HepG2 (cell line): Measurements from ENCODE around the gene UBXN1. TPM values are rescaled to one million over a fixed set of nuclear protein-coding genes. Genes with fewer than 3 reads are reported as not detected.

Experiments used
- EP300 ChIP-seq, 3 experiments: sonication (generic) in 1 of 3; formaldehyde crosslinking in 1 of 3; IDR thresholded peaks; 2 replicates each; pipeline versions ENCODE4 v1.5.1 to v1.6.1; 2011 to 2020; ENCODE audit warnings: low read depth in 2 of 3, low read length in 2 of 3, borderline replicate concordance in 1 of 3, improper control_type of control experiment in 1 of 3, mild to moderate bottlenecking in 1 of 3, missing genetic modification reagents in 1 of 3, moderate library complexity in 1 of 3
- FOXA3 ChIP-seq: IDR thresholded peaks from 2 replicates; pipeline ENCODE4 v1.6.1; 2016; ENCODE audit warnings: missing genetic modification reagents, missing compliant biosample characterization
- KAT8 ChIP-seq: IDR thresholded peaks from 2 replicates; pipeline ENCODE4 v1.6.1; 2016; ENCODE audit warnings: missing genetic modification reagents, missing compliant biosample characterization
- SALL2 ChIP-seq: sonication (generic); formaldehyde crosslinking; IDR thresholded peaks from 2 replicates; pipeline ENCODE4 v1.8.1; 2023; ENCODE audit warnings: mild to moderate bottlenecking, missing genetic modification reagents, inconsistent platforms
- SIN3B ChIP-seq: fragments of 150-350 bp; IDR thresholded peaks from 2 replicates; pipeline ENCODE4 v1.6.1; 2014; ENCODE audit warnings: low read length
- SYNCRIP ChIP-seq: fragments of 200-400 bp; formaldehyde crosslinking; IDR thresholded peaks from 2 replicates; pipeline ENCODE4 v1.6.1; 2018; ENCODE audit warnings: mild to moderate bottlenecking, low read depth, low read length; ENCODE audit not compliant: insufficient read depth
- THYN1 ChIP-seq: sonication (generic); formaldehyde crosslinking; IDR thresholded peaks from 2 replicates; pipeline ENCODE4 v1.8.1; 2023; ENCODE audit warnings: low read depth, mild to moderate bottlenecking, moderate library complexity, missing genetic modification reagents, borderline replicate concordance
- ZNF703 ChIP-seq: sonication (generic); formaldehyde crosslinking; IDR thresholded peaks from 2 replicates; pipeline ENCODE4 v1.5.1; 2020; ENCODE audit warnings: missing genetic modification reagents, mild to moderate bottlenecking, moderate library complexity, borderline replicate concordance
- polyA plus RNA-seq, 8 experiments: library from polyadenylated mRNA; depleted of rRNA in 3 of 8; stranded (reverse) in 7 of 8; unstranded in 1 of 8; fragments of >200 nt; fragmentation: Illumina TruSeq in 4 of 8; extraction: Trizol in 4 of 8; gene quantifications; 2 replicates each; pipeline versions ENCODE4 v1.2.1 to v1.2.3, GENCODE V29; 2011 to 2016; ENCODE audit warnings: low read depth in 4 of 8, missing spikeins in 1 of 8, mixed read lengths in 1 of 8; ENCODE audit not compliant: insufficient read depth in 1 of 8
- total RNA-seq, 5 experiments: library from RNA; depleted of rRNA; stranded (reverse); fragments of >200 nt; fragmentation: Illumina TruSeq; extraction: Trizol; gene quantifications; 2 replicates each; pipeline ENCODE4 v1.2.3, GENCODE V29; 2016; ENCODE audit warnings: low read depth in 1 of 5
- TF ChIP-seq, protein P1 (sequence below), 2 experiments: fragments of 450-650 bp in 1 of 2; sonication (generic) in 1 of 2; formaldehyde crosslinking in 1 of 2; IDR thresholded peaks; 2 replicates each; pipeline versions ENCODE4 v1.6.1 to v1.8.0; 2016 to 2022; ENCODE audit warnings: antibody characterized with exemption in 1 of 2, mild to moderate bottlenecking in 1 of 2, missing genetic modification reagents in 1 of 2
- TF ChIP-seq, protein P2 (sequence below): sonication (generic); formaldehyde crosslinking; IDR thresholded peaks from 2 replicates; pipeline ENCODE4 v1.4.0; 2020; ENCODE audit warnings: missing genetic modification reagents, mild to moderate bottlenecking, borderline replicate concordance
- TF ChIP-seq, protein P3 (sequence below), 2 experiments: fragments of 450-650 bp in 1 of 2; sonication (generic) in 1 of 2; formaldehyde crosslinking; IDR thresholded peaks; 2 replicates each; pipeline versions ENCODE4 v1.5.0 to v1.8.0; 2020 to 2022; ENCODE audit warnings: mild to moderate bottlenecking in 1 of 2, missing genetic modification reagents in 1 of 2

Gene UBXN1
- total and polyA plus RNA-seq, 2 of the 13 experiments (the other 11 are each of a cell fraction or from before 2014, with no cell fraction given) = 47.5 to 52.4 TPM

DNA sequence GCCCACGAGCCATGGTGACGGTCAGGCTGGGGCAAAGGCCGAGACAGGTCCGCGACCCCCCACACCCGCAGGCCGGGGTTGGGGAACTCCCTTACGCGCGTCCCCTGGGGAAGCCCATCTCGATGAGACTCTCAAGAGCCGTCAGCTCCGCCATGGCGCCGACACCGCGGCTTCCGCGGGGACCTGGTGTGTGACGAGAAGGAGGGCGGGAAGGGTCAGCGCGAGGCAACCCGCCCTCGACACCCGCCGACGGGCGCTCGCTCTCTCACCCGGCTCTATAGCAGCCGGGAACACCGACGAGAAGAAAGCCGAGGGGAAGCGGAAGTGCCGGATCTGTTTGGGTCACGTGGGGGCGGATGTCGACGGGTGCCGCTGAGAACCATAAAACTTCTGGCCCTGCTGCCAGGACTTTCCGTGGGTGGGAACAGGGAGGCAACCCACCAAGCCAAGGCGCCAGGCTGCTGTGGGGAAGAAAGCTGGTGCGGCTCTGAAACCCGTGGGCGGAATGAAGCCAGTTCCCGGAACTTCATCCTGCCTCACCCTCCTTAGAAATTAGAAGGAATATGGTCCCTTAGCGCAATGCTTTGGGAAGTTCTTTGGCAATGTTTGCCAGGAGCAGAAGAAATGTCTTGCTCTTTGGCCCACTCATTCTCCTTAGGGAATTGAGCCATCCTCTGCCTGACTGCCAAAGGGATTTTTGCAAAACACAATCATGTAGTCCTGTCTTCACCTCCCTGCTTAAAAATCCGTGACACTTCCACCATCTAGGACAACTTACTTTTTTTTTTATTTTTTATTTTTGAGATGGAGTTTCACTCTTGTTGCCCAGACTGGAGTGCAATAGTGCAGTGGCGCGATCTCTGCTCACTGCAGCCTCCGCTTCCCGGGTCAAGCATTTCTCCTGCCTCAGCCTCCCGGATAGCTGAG lies at the start of gene UBXN1 (continued):
- TF ChIP-seq, protein P1, sequence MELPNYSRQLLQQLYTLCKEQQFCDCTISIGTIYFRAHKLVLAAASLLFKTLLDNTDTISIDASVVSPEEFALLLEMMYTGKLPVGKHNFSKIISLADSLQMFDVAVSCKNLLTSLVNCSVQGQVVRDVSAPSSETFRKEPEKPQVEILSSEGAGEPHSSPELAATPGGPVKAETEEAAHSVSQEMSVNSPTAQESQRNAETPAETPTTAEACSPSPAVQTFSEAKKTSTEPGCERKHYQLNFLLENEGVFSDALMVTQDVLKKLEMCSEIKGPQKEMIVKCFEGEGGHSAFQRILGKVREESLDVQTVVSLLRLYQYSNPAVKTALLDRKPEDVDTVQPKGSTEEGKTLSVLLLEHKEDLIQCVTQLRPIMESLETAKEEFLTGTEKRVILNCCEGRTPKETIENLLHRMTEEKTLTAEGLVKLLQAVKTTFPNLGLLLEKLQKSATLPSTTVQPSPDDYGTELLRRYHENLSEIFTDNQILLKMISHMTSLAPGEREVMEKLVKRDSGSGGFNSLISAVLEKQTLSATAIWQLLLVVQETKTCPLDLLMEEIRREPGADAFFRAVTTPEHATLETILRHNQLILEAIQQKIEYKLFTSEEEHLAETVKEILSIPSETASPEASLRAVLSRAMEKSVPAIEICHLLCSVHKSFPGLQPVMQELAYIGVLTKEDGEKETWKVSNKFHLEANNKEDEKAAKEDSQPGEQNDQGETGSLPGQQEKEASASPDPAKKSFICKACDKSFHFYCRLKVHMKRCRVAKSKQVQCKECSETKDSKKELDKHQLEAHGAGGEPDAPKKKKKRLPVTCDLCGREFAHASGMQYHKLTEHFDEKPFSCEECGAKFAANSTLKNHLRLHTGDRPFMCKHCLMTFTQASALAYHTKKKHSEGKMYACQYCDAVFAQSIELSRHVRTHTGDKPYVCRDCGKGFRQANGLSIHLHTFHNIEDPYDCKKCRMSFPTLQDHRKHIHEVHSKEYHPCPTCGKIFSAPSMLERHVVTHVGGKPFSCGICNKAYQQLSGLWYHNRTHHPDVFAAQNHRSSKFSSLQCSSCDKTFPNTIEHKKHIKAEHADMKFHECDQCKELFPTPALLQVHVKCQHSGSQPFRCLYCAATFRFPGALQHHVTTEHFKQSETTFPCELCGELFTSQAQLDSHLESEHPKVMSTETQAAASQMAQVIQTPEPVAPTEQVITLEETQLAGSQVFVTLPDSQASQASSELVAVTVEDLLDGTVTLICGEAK (IDR thresholded peaks at IDR 0.05) = no peak
- TF ChIP-seq, protein P1 (CRISPR knock-in tag; IDR thresholded peaks at IDR 0.05) = peak; percentile 87
- TF ChIP-seq ZNF703 (CRISPR knock-in tag) = peak; percentile 73; the same call in 1 of the 2 replicates
- TF ChIP-seq SYNCRIP = no peak
- TF ChIP-seq THYN1 = no peak
- TF ChIP-seq, protein P2, sequence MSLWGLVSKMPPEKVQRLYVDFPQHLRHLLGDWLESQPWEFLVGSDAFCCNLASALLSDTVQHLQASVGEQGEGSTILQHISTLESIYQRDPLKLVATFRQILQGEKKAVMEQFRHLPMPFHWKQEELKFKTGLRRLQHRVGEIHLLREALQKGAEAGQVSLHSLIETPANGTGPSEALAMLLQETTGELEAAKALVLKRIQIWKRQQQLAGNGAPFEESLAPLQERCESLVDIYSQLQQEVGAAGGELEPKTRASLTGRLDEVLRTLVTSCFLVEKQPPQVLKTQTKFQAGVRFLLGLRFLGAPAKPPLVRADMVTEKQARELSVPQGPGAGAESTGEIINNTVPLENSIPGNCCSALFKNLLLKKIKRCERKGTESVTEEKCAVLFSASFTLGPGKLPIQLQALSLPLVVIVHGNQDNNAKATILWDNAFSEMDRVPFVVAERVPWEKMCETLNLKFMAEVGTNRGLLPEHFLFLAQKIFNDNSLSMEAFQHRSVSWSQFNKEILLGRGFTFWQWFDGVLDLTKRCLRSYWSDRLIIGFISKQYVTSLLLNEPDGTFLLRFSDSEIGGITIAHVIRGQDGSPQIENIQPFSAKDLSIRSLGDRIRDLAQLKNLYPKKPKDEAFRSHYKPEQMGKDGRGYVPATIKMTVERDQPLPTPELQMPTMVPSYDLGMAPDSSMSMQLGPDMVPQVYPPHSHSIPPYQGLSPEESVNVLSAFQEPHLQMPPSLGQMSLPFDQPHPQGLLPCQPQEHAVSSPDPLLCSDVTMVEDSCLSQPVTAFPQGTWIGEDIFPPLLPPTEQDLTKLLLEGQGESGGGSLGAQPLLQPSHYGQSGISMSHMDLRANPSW (CRISPR knock-in tag) = no peak
- TF ChIP-seq, protein P3, sequence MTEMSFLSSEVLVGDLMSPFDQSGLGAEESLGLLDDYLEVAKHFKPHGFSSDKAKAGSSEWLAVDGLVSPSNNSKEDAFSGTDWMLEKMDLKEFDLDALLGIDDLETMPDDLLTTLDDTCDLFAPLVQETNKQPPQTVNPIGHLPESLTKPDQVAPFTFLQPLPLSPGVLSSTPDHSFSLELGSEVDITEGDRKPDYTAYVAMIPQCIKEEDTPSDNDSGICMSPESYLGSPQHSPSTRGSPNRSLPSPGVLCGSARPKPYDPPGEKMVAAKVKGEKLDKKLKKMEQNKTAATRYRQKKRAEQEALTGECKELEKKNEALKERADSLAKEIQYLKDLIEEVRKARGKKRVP (CRISPR knock-in tag; IDR thresholded peaks at IDR 0.05) = 0 out of 4 replicates have a peak, but pooled peaks of 1 of the 2 experiments have one; percentile 15
- TF ChIP-seq SALL2 (CRISPR knock-in tag) = 0 out of 2 replicates have a peak, but pooled peaks have one; percentile 32
- no peak for TF ChIP-seq EP300 (IDR thresholded peaks at IDR 0.05; ENCODE audit: low read depth in 2 of 2, low read length in 2 of 2)
- 0 out of 2 replicates have a peak, but pooled peaks have one; percentile 11 for TF ChIP-seq EP300 (CRISPR knock-in tag; IDR thresholded peaks at IDR 0.05; ENCODE audit: borderline replicate concordance)
- TF ChIP-seq FOXA3 (CRISPR knock-in tag) = peak; percentile 55
- TF ChIP-seq SIN3B = peak; percentile 69; the same call in 1 of the 2 replicates
- TF ChIP-seq KAT8 (CRISPR knock-in tag) = peak; percentile 98
